HEK293T (cell line): ENCODE results near the gene OTX2.

Source experiments
- CTCF ChIA-PET: fragments of 350-600 bp; formaldehyde crosslinking; extraction: SDS; loops from one replicate; lab custom pipeline; 2021; ENCODE audit warnings: antibody characterized with exemption, inconsistent platforms; lab: Yijun Ruan, JAX
- POLR2A ChIA-PET: fragments of 350-600 bp; formaldehyde crosslinking; extraction: SDS; loops from one replicate; lab custom pipeline; 2020; ENCODE audit warnings: antibody characterized with exemption, inconsistent platforms; lab: Yijun Ruan, JAX
- DNase-seq: peaks from one replicate; pipeline ENCODE4 v3.0.0; 2012; ENCODE audit warnings: mixed read lengths; ENCODE audit errors: extremely low spot score
- ARNT ChIP-seq: fragments of 450-650 bp; IDR thresholded peaks from 2 replicates; pipeline ENCODE4 v1.6.1; 2017; ENCODE audit warnings: mild to moderate bottlenecking
- BHLHE40 ChIP-seq: fragments of 450-650 bp; IDR thresholded peaks from 2 replicates; pipeline ENCODE4 v1.6.1; 2016; ENCODE audit warnings: mild to moderate bottlenecking, moderate library complexity, borderline replicate concordance
- CTBP1 ChIP-seq: fragments of 450-650 bp; IDR thresholded peaks from 2 replicates; pipeline ENCODE4 v1.6.1; 2016; ENCODE audit warnings: borderline replicate concordance
- ELF4 ChIP-seq: fragments of 450-650 bp; IDR thresholded peaks from 2 replicates; pipeline ENCODE4 v1.6.1; 2017; ENCODE audit warnings: antibody characterized with exemption
- FOXA1 ChIP-seq: fragments of 450-650 bp; IDR thresholded peaks from 2 replicates; pipeline ENCODE4 v1.6.1; 2016; ENCODE audit warnings: mild to moderate bottlenecking
- FOXK2 ChIP-seq: fragments of 450-650 bp; IDR thresholded peaks from 2 replicates; pipeline ENCODE4 v1.6.1; 2016; ENCODE audit warnings: mild to moderate bottlenecking
- FOXM1 ChIP-seq: fragments of 450-650 bp; IDR thresholded peaks from 2 replicates; pipeline ENCODE4 v1.6.1; 2017; ENCODE audit warnings: mild to moderate bottlenecking, borderline replicate concordance
- HDGF ChIP-seq: fragments of 450-650 bp; IDR thresholded peaks from 2 replicates; pipeline ENCODE4 v1.6.1; 2017; ENCODE audit warnings: antibody characterized with exemption, borderline replicate concordance
- L3MBTL2 ChIP-seq: fragments of 450-650 bp; conservative IDR thresholded peaks from 2 replicates; pipeline ENCODE4 v1.6.1; 2016; ENCODE audit warnings: mild to moderate bottlenecking
- LEF1 ChIP-seq: fragments of 450-650 bp; IDR thresholded peaks from 2 replicates; pipeline ENCODE4 v1.6.1; 2017; ENCODE audit warnings: mild to moderate bottlenecking, borderline replicate concordance
- NFRKB ChIP-seq: fragments of 450-650 bp; IDR thresholded peaks from 2 replicates; pipeline ENCODE4 v1.6.1; 2016; ENCODE audit warnings: mild to moderate bottlenecking, moderate library complexity
- SP1 ChIP-seq: fragments of 450-650 bp; IDR thresholded peaks from 2 replicates; pipeline ENCODE4 v1.6.1; 2017
- SUZ12 ChIP-seq: fragments of 450-650 bp; IDR thresholded peaks from 2 replicates; pipeline ENCODE4 v1.6.1; 2016; ENCODE audit warnings: mild to moderate bottlenecking
- TARDBP ChIP-seq: fragments of 450-650 bp; IDR thresholded peaks from 2 replicates; pipeline ENCODE4 v1.6.1; 2016
- ZNF384 ChIP-seq: fragments of 450-650 bp; IDR thresholded peaks from 2 replicates; pipeline ENCODE4 v1.6.1; 2016
- TF ChIP-seq, protein P1 (sequence below): fragments of 450-650 bp; IDR thresholded peaks from 2 replicates; pipeline ENCODE4 v1.6.1; 2016

OTX2 gene

DNA sequence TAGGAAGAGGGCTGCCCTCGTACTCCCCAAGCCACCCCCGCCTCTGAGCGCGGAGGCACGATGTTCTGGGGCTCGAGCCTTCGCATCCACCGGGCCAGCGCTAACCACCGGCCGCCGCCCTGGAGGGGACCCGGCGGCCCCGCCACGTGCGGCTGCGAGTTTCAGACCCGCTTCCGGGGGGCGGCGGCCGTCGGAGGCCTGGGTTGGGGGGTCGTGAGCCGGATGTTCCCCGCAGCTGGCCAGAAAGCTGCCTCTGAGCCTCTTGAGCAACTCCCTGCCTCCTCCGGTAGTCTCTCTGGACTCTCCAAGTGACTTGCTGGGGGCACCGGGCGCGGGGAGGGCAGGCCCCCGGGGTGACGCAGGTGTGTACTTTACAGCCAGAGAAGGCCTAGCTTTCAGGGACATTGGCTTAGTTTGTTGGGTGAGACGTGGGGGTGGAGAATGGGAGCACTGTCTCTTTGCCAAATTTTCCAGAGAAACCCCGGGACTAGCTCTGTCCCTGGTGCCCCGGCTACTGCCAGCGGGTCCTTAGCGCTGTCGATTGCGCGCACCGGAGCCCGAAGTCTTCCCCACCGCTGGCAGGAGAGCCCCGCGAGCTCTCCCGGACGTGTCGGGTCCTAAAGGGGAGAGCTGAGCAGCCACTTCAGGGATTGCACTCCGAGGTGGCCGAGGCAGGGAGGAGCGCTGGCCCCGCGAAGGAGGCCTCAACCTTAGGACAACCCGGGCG is 15.6 kb downstream of the OTX2 start:
- no peak for TF ChIP-seq ZNF384
- TF ChIP-seq ELF4, result no peak
- TF ChIP-seq ARNT, result no peak
- TF ChIP-seq FOXM1, result no peak
- no peak for TF ChIP-seq TARDBP
- TF ChIP-seq, protein P1, sequence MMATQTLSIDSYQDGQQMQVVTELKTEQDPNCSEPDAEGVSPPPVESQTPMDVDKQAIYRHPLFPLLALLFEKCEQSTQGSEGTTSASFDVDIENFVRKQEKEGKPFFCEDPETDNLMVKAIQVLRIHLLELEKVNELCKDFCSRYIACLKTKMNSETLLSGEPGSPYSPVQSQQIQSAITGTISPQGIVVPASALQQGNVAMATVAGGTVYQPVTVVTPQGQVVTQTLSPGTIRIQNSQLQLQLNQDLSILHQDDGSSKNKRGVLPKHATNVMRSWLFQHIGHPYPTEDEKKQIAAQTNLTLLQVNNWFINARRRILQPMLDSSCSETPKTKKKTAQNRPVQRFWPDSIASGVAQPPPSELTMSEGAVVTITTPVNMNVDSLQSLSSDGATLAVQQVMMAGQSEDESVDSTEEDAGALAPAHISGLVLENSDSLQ, result no peak
- TF ChIP-seq NFRKB, result no peak
- TF ChIP-seq HDGF, result no peak
- TF ChIP-seq SP1, result no peak
- no peak for TF ChIP-seq LEF1
- TF ChIP-seq L3MBTL2, result no peak
- no peak for TF ChIP-seq FOXK2
- no peak for TF ChIP-seq SUZ12
- TF ChIP-seq CTBP1, result no peak
- TF ChIP-seq FOXA1, result no peak
- CTCF ChIA-PET, result no interaction called here
- POLR2A ChIA-PET, result no interaction called here
- DNase-seq, result no peak

DNA sequence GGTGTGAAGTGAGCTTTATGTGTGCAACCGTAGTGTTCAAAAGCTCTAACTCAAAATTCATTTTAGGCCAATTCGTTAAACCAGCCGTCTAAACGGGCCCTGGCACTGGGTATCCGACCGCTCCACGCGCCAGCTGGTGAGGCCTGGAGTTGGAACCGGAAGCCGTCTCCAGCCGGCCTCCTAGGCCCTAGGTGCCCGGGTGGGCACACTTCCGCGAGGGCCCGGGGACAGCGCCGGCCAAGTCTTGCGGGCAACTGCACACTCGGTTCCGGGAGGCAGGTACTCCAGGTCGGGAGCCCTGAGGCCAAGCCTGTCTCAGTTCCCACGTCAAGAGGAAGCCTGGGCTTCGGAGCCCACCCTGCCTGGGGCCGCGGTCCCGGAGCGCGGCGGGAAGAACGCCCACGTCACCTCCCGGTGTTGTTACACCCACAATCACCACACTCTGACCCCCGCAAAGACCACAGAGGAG is 16.2 kb downstream of the OTX2 start:
- no peak for DNase-seq
- ChIA-PET CTCF (no interaction called here), POLR2A (no interaction called here)
- no peak for TF ChIP-seq ARNT
- no peak for TF ChIP-seq ELF4
- TF ChIP-seq SUZ12, result no peak
- no peak for TF ChIP-seq CTBP1
- no peak for TF ChIP-seq BHLHE40
- no peak for TF ChIP-seq FOXA1
- TF ChIP-seq FOXK2, result no peak
- no peak for TF ChIP-seq L3MBTL2
- no peak for TF ChIP-seq ZNF384
- no peak for TF ChIP-seq LEF1
- TF ChIP-seq NFRKB, result no peak
- TF ChIP-seq, protein P1, result no peak
- TF ChIP-seq FOXM1, result no peak
- TF ChIP-seq SP1, result no peak
- TF ChIP-seq TARDBP, result no peak

DNA sequence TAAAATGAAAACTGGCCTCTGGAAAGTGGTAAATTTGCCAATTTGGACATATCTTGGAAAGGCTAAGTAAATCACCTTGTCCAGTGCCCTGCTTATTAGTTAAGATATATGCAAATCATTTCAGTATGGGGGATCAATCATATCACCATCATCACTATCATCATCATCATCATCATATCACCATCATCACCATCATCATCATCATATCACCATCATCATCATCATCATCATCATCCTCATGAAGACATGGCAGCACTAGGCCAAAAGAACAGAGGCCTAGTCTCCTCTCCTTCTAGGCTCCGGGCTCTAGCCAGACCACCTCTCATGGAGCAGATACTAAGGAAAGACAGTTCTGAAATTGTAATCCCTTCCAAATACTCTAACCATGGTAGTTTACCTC is 20.3 kb downstream of the OTX2 start:
- no peak for DNase-seq
- ChIA-PET POLR2A (no interaction called here), CTCF (no interaction called here)
- no peak for TF ChIP-seq L3MBTL2
- no peak for TF ChIP-seq BHLHE40

DNA sequence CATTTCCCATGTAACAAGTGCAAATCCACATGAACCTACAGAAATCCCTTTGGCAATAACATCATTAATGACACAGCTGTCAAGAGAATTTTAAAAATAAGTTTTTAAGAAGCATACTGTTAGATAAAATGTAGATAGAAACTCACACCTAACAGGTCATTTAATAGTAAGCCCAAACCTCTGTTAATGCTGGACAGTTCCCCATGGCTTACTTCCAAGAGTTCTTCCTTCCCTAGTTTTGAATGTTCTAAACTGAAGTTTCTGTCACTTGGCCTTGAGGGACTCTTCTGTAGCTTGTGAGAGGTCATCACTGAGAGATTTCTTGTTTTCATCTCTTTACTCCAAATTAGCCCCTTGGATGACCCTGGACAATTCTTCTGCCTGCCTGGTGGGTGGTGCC is 22.7 kb downstream of the OTX2 start:
- ChIA-PET CTCF (interaction anchor here (1.4 kb wide), 1 partner anchor 13 kb away, joined by 3 read pairs; no protein-coding TSS in a partner anchor), POLR2A (no interaction called here)
- TF ChIP-seq TARDBP, result no peak
- no peak for TF ChIP-seq FOXA1
- TF ChIP-seq NFRKB, result no peak
- TF ChIP-seq LEF1, result no peak
- no peak for TF ChIP-seq SUZ12
- no peak for TF ChIP-seq FOXK2
- TF ChIP-seq SP1, result no peak
- TF ChIP-seq BHLHE40, result no peak
- no peak for TF ChIP-seq ARNT
- TF ChIP-seq, protein P1, result no peak
- TF ChIP-seq CTBP1, result no peak
- TF ChIP-seq FOXM1, result no peak
- TF ChIP-seq L3MBTL2, result no peak
- no peak for TF ChIP-seq HDGF
- no peak for TF ChIP-seq ELF4
- TF ChIP-seq ZNF384, result no peak
- no peak for DNase-seq

DNA sequence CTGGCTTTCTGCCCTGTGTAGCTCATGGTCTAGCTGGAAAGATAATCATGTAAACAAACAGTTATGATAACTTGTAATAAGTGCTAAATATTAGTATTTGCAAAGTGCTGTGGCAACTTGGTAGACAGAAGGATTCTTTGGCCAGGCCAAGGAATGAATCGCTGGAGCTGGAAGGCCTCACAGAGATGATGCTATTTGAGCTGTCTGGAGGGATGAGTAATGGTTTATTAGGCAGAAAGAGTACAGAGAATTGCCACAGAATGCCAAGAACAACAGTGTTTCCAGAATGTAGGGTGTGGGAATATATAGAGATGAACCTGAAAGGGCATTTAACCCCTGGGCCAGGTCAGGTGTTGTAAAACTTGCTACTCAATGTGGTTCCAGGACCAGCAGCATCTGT is 27.6 kb downstream of the OTX2 start:
- POLR2A ChIA-PET, result no interaction called here
- no peak for DNase-seq
- CTCF ChIA-PET, result no interaction called here
- TF ChIP-seq NFRKB (no peak), SP1 (no peak), SUZ12 (no peak), L3MBTL2 (no peak), CTBP1 (no peak)

DNA sequence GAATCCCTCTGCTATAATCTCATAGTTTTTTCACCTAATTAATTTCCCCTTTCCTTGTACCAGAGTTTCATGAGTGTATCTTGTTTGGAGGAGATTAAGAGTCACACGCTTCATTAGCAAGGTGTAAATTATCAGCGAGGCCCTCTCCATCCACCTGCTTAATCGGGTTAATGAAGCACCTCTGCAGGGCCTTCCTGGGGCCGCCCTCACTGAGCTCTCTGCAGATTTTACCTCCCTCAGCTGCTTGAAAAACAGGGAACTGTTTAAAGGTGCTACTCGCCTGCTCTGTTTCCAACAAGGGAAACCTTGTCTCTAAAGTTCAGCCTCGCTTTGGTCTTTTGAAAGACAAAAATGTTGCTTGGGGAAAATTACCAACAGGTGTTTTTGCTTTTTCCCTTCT is 35.8 kb downstream of the OTX2 start:
- no peak for TF ChIP-seq FOXK2
- TF ChIP-seq NFRKB, result no peak
- no peak for TF ChIP-seq CTBP1
- TF ChIP-seq TARDBP, result no peak
- TF ChIP-seq HDGF, result no peak
- TF ChIP-seq ARNT, result no peak
- no peak for TF ChIP-seq LEF1
- TF ChIP-seq, protein P1, result no peak
- no peak for TF ChIP-seq BHLHE40
- no peak for TF ChIP-seq FOXM1
- TF ChIP-seq L3MBTL2, result no peak
- no peak for TF ChIP-seq ZNF384
- TF ChIP-seq SP1, result no peak
- no peak for TF ChIP-seq FOXA1
- no peak for TF ChIP-seq ELF4
- TF ChIP-seq SUZ12, result no peak
- ChIA-PET POLR2A (no interaction called here), CTCF (interaction anchor here (1.4 kb wide), 1 partner anchor 12 kb away, joined by 3 read pairs; no protein-coding TSS in a partner anchor)
- DNase-seq, result no peak
